Muscle of back (tissue), 13 donors: ENCODE results near the gene SNRPF. TPM values are rescaled to one million over a fixed set of nuclear protein-coding genes. Genes with fewer than 3 reads are reported as not detected.
A peak's percentile ranks its signal among the peaks of the same experiment; 100 is the strongest.
"Not testable (repeated sequence)": the region's sequence is repeated elsewhere in the genome, so short reads cannot be mapped to it uniquely, and the experiment has no call there.

ENCODE experiments used
- DNase-seq, 3 donors: peaks; one replicate each; pipeline versions ENCODE4 v3.0.0 to v3.0.0-alpha.2; 2013
- long read RNA-seq, 9 donors: transcript quantifications; one replicate each; lab custom pipeline, GENCODE V29; 2026
- polyA plus RNA-seq, 10 donors: library from polyadenylated mRNA; unstranded; fragments of 120-200 nt; gene quantifications; one replicate each; pipeline ENCODE4 v1.2.1, GENCODE V29; 2013; ENCODE audit not compliant: insufficient read length in 10 of 10

Gene SNRPF
- polyA plus RNA-seq: 10 to 100 TPM; 49.3 to 72.3 (median 59.4) TPM
- long read RNA-seq, donor 1, transcript SNRPF-201 (4 exons, 1,389 nt): major isoform, 69 of 70 reads
- long read RNA-seq, donor 1, partial matches to known transcripts: 0 of 70 reads
- long read RNA-seq, donor 1, other reads (novel, unspliced or antisense): 0 of 70 reads
- long read RNA-seq, donor 2, transcript SNRPF-201 (4 exons, 1,389 nt): major isoform, 60 of 64 reads
- long read RNA-seq, donor 2, partial matches to known transcripts: 0 of 64 reads
- long read RNA-seq, donor 2, other reads (novel, unspliced or antisense): 0 of 64 reads
- long read RNA-seq, donor 3: 0 reads
- long read RNA-seq, donor 4, transcript SNRPF-201 (4 exons, 1,389 nt): major isoform, 35 of 39 reads
- long read RNA-seq, donor 4, partial matches to known transcripts: 0 of 39 reads
- long read RNA-seq, donor 4, other reads (novel, unspliced or antisense): 0 of 39 reads
- long read RNA-seq, donor 5, transcript SNRPF-201 (4 exons, 1,389 nt): major isoform, 118 of 125 reads
- long read RNA-seq, donor 5, partial matches to known transcripts: 6 of 125 reads
- long read RNA-seq, donor 5, other reads (novel, unspliced or antisense): 0 of 125 reads
- long read RNA-seq, donor 6, transcript SNRPF-201 (4 exons, 1,389 nt): major isoform, 88 of 94 reads
- long read RNA-seq, donor 6, partial matches to known transcripts: 5 of 94 reads
- long read RNA-seq, donor 6, other reads (novel, unspliced or antisense): 0 of 94 reads
- long read RNA-seq, donor 7, transcript SNRPF-201 (4 exons, 1,389 nt): major isoform, 45 of 45 reads
- long read RNA-seq, donor 7, partial matches to known transcripts: 0 of 45 reads
- long read RNA-seq, donor 7, other reads (novel, unspliced or antisense): 0 of 45 reads
- long read RNA-seq, donor 8, transcript SNRPF-201 (4 exons, 1,389 nt): major isoform, 83 of 92 reads
- long read RNA-seq, donor 8, partial matches to known transcripts: 7 of 92 reads
- long read RNA-seq, donor 8, other reads (novel, unspliced or antisense): 0 of 92 reads
- long read RNA-seq, donor 9, transcript SNRPF-201 (4 exons, 1,389 nt): major isoform, 15 of 15 reads
- long read RNA-seq, donor 9, partial matches to known transcripts: 0 of 15 reads
- long read RNA-seq, donor 9, other reads (novel, unspliced or antisense): 0 of 15 reads

DNA sequence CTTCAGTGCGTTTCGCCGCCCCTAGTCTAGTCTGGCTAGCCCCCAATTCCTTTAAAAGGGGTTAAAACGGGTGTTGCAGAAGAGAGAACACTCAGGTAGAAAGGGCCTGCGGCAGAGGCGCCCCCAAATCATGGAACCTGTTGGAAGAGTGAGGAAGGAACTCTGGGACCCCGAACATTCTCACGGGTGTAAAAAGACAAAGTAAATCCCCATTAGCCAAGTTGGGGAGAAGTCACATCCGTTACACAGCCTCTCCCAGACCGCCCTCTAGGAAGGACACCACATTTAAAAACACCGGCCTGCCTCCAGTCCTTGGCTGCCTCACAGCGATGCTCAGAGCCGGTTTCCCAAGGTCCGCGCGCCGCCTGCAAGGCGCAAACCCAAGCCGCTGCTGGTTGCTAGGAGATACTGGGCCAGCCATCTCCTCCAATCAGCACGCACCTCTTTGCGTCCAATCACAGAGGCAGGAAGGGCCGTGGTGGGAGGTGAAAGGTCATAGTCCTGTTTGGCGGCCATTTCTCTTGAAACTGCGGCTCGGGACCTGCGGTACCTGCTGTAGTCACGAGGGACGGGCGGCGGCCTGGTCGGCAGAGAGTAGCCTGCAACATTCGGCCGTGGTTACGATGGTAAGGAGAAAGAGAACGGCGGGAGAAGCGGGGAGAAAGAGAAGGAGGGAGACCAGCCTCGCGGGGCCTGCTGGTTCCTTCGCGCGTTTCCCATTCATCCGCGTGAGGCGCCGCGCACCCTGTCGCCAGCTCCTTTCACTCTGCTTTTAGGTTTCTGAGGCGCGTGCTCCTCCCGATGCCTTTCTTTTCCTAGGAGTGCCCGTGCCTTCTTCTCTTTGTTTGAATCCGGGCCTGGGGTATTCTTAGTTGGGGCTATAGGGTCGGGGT lies at the start of gene SNRPF:
SNRPF (plus strand) TSS at position 502 of the 893 bp plus-strand sequence; CDS start at position 624, 122 bp downstream.
- DNase-seq: peak; percentile 96 to 98 (median 97)

DNA sequence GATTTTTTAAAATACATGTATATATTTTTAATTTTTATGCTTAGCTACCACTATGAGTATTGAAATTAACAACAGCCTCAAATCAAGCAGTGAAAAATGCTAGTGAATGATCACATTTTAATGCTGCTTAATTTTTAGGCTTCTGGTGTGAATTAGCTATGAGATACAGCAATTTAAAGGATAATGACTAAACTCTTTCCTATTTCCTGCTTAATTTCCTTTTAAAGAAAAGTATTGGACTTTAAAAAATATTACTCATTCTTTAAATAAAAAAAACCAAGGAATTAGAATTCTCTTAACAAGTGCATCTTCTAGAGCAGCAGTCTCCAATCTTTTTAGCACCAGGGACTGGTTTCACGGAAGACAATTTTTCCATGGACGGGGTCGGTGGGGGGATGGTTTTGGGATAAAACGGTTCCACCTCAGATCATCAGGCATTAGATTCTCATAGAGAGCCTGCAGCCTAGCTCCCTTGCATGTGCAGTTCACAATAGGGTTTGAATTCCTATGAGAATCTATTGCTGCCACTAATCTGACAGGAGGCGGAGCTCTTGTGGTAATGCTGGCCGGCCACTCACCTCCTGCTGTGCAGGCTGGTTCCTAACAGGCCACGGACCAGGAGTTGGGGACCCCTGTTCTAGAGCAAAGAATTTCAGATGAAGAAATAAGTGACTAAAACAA lies 49.6 kb upstream of the SNRPF start:
- DNase-seq: no peak

- DNase-seq: no peak
Measured at GRCh38 chr12:95810411-95810810, 48.3 kb upstream of the SNRPF start.

- DNase-seq: not testable (repeated sequence)
Measured at GRCh38 chr12:95812155-95812554, 46.6 kb upstream of the SNRPF start.

- DNase-seq: peak in 1 of 3 donors; percentile 48
Measured at GRCh38 chr12:95815632-95816212, 43.0 kb upstream of the SNRPF start.

DNA sequence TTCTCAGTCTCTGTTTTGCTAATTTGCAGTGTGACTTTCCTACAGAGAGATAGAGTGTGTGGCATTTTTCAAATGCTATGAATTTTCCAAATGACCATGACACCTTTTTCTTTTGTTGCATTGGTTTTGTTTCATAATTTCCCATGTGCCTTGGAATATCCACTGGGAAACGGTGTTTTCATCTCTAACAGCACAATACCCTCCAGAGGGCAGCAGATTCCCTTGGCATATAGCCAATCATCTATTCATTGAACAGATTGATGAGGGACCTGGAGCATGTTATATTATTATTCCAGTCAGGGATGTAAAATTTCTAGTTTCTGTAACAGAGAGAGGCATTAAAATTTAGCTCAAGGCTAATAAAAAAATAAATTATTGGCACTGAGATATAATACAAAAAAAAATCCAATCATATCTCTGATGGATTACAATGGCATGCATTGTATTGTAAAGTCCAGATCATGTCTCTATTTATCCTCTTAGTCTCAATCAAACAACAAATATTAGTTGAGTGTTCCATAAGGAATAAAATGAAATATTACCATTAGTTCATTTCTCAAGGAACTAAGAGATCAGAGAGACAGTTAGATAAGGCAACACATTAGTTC lies 38.6 kb upstream of the SNRPF start:
- DNase-seq: peak in 1 of 3 donors; percentile 28

DNA sequence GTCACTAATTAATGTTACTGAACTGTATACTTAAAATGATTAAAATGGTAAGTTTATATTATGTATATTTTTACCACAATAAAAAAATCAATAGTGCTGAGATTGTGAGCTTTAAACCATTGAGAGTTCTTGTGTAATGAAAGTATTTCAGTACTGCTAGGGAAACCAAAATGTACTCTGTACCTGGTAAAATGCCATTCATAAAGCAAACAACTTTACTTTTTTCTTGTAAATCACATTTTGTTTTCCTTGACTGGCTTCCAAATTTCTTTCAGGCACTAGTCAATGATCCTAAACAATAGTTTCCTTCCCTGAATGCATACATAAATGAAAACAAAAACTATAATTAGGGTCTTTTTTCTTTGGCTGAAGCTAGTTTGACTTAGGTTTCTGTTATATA lies 29.4 kb upstream of the SNRPF start:
- no peak for DNase-seq

- no peak for DNase-seq
Measured at GRCh38 chr12:95830335-95831089, 28.2 kb upstream of the SNRPF start.

DNA sequence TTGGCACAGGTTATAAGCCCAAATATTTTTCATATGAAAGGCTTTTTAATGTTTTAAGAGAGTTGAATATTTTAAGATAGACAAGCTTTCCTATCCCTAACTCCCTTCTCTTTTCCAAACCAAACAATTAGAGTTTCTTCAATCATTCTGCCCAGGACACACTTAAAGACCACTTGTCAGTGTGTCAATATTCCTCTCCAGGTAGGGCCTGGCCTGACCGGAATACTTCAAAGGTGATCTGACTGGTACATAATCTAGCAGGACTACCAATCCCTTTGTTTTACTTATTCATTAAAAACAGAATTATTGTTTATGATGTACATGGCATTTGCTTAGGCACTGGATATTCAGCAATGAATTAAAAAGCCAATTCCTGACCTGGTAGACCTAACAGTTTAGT lies 24.2 kb upstream of the SNRPF start:
- no peak for DNase-seq

GRCh38 chr12:95836185-95836609 lies 22.6 kb upstream of the SNRPF start:
- DNase-seq: peak in 1 of 3 donors; percentile 18

DNA sequence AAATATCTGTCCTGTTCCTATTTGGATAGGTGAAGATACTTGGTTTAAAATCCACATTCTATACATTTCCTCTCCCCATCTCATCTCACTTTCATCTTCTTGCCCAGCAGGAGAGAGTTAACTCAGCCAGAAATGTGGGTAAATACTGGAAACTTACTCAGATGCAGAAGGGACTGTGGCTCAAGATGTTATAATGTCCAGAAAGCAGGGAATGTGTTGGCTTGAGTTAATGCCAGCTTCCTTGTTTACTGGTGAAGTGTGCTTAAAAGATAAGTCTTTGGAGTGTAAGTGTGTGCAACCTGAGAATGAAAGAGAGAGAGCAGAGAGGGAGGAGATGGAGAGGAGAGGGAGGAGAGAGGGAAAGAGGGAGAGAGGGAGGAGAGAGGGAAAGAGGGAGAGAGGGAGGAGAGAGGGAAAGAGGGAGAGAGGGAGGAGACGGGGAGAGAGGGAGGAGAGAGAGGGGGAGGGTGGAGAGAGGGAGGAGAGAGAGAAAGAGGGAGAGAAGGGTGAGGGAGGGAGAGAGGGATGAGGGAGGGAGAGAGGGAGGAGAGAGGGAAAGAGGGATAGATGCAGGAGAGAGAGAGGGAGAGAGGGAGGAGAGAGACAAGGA lies 22.0 kb upstream of the SNRPF start:
- DNase-seq: peak in 1 of 3 donors; percentile 23

GRCh38 chr12:95837240-95838038 lies 21.3 kb upstream of the SNRPF start:
- DNase-seq: peak in 1 of 3 donors; percentile 11

GRCh38 chr12:95838125-95838524 lies 20.6 kb upstream of the SNRPF start:
- DNase-seq: peak in 1 of 3 donors; percentile 37

DNA sequence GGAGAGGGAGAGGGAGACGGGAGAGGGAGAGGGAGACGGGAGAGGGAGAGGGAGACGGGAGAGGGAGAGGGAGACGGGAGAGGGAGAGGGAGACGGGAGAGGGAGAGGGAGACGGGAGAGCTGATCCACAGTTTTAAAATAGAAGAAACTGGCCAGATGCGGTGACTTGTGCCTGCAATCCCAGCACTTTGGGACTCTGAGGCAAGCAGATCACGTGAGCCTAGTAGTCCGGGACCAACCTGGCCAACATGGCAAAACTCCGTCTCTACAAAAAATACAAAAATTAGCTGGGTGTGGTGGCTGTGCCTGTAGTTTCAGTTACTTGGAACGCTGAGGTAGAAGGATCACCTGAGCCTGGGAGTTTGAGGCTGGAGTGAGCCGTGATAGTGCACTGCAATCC lies 16.3 kb upstream of the SNRPF start:
- DNase-seq: not testable (repeated sequence)

DNA sequence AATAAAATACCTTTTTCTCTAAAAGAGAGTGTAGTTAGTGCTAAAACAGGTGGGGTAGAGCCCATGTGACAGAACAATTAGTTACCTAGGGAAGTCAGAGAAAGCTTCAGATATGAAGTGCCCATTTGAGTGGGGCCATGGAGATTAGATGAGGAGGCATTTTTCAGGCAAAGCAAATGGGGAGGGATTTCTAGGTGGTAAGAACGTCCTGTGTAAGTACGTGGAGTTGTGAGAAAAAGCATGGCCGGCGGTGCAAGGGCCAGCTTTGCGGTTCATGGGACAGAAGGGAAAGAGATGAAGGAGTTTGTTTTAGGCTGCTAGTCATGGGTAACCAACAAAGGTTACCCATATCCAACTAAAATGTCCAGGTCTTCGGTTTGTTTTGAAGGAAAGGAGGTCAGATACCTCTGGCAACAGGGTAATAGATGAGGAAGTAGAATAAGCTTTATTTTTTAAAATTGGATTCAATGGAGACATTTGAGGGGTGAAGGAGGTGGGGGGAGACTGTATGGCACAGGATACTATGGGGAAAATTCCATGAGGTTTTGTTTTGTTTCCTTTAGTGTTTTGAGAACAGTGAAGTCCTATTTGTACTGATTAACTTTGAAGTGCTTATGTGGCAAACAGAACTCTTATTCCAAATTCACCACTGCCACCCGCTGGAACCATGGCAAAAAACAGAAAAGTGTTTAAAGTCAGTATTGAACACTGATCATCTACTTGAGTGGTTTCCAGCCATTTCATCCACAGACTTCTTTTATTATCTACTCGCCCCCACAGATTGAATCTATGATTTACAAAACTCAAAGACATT lies 10.0 kb upstream of the SNRPF start:
- DNase-seq: peak in 1 of 3 donors; percentile 9

DNA sequence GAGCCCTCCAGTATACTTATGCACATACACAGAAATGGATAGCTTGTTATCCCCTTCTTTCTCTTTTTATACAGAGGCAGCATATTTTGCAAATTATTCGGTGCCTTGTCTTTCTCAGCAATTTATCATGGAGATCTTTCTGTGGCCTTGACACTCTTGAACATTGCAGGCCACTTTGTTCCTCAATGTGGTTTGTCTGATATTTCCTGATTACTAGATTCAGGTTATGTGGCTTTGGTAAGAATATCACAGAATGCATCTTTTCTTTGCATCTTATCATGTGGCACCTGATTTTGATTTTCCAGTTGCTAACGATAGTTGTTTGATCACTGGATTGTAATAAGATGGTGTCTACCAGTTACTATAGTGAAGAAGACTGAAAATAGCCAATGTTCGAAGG lies 7.1 kb upstream of the SNRPF start:
- no peak for DNase-seq
